GM19452 (cell line): ENCODE measurements around the gene PRR16.
A peak's percentile ranks its signal among the peaks of the same experiment; 100 is the strongest.
"Not testable (repeated sequence)": the region's sequence is repeated elsewhere in the genome, so short reads cannot be mapped to it uniquely, and the experiment has no call there.

ENCODE experiments used
- ATAC-seq: cut with Tn5 transposase; IDR thresholded peaks from one replicate; pipeline ENCODE4 v1.9.1; 2021; ENCODE audit not compliant: unreplicated experiment

The PRR16 gene

GRCh38 chr5:120632430-120632829, 168.3 kb downstream of the PRR16 start:
- no peak for ATAC-seq

GRCh38 chr5:120638449-120638848, 174.3 kb downstream of the PRR16 start:
- no peak for ATAC-seq

GRCh38 chr5:120640778-120641177, 176.7 kb downstream of the PRR16 start:
- ATAC-seq = no peak

- ATAC-seq = no peak
Observed at GRCh38 chr5:120644516-120644915, 180.4 kb downstream of the PRR16 start.

- ATAC-seq = peak; percentile 67
Observed at GRCh38 chr5:120655828-120656435, 191.8 kb downstream of the PRR16 start.

- ATAC-seq = no peak
Observed at GRCh38 chr5:120657104-120657503, 193.0 kb downstream of the PRR16 start.

GRCh38 chr5:120677481-120677880, 213.4 kb downstream of the PRR16 start:
- no peak for ATAC-seq

GRCh38 chr5:120678279-120678678, 214.2 kb downstream of the PRR16 start:
- no peak for ATAC-seq

- ATAC-seq = no peak
Observed at GRCh38 chr5:120682851-120683250, 218.8 kb downstream of the PRR16 start.

GRCh38 chr5:120683580-120683979, 219.5 kb downstream of the PRR16 start:
- ATAC-seq = no peak

GRCh38 chr5:120684213-120684612, 220.1 kb downstream of the PRR16 start:
- no peak for ATAC-seq

- ATAC-seq = no peak
Observed at GRCh38 chr5:120684749-120685415, 220.8 kb downstream of the PRR16 start.

- no peak for ATAC-seq
Observed at GRCh38 chr5:120690621-120691407, 226.7 kb downstream of the PRR16 start.

GRCh38 chr5:120692325-120692724, 228.2 kb downstream of the PRR16 start:
- ATAC-seq = no peak

GRCh38 chr5:120695368-120695880, 231.3 kb downstream of the PRR16 start:
- no peak for ATAC-seq

- no peak for ATAC-seq
Observed at GRCh38 chr5:120697147-120697546, 233.0 kb downstream of the PRR16 start.

- ATAC-seq = not testable (repeated sequence)
Observed at GRCh38 chr5:120697670-120698327, 233.7 kb downstream of the PRR16 start.

- ATAC-seq = not testable (repeated sequence)
Observed at GRCh38 chr5:120700653-120701052, 236.6 kb downstream of the PRR16 start.

- ATAC-seq = not testable (repeated sequence)
Observed at GRCh38 chr5:120702817-120703538, 238.9 kb downstream of the PRR16 start.

GRCh38 chr5:120703918-120704587, 240.0 kb downstream of the PRR16 start:
- ATAC-seq = no peak
